Nephron (organoid): Measurements from ENCODE around the gene R3HDM4.

Source experiments
- H3K27ac Mint-ChIP-seq, 3 experiments: 2 replicates each; pipeline ENCODE4 v1.8.0; 2020; ENCODE audit warnings: mixed read lengths in 3 of 3, mild to moderate bottlenecking in 2 of 3, moderate library complexity in 1 of 3
- H3K27me3 Mint-ChIP-seq: 2 replicates; pipeline ENCODE4 v1.8.0; 2021; ENCODE audit warnings: low read depth, mild to moderate bottlenecking, moderate library complexity, mixed read lengths
- H3K36me3 Mint-ChIP-seq: 2 replicates; pipeline ENCODE4 v1.8.0; 2020; ENCODE audit warnings: low read depth, mixed read lengths
- H3K4me1 Mint-ChIP-seq: 2 replicates; pipeline ENCODE4 v1.8.0; 2020; ENCODE audit warnings: mixed read lengths
- H3K4me3 Mint-ChIP-seq, 3 experiments: 2 replicates each; pipeline ENCODE4 v1.8.0; 2020; ENCODE audit warnings: mild to moderate bottlenecking in 3 of 3, mixed read lengths in 3 of 3, moderate library complexity in 2 of 3
- H3K9me3 Mint-ChIP-seq: 2 replicates; pipeline ENCODE4 v1.8.0; 2020; ENCODE audit warnings: mixed read lengths
- CTCF ChIP-seq, 3 experiments: fragments of 200-600 bp; sonication (generic); IDR thresholded peaks; one replicate each; pipeline ENCODE4 v1.5.0; 2021; ENCODE audit warnings: antibody characterized with exemption in 3 of 3; ENCODE audit not compliant: unreplicated experiment in 3 of 3

R3HDM4 gene

DNA sequence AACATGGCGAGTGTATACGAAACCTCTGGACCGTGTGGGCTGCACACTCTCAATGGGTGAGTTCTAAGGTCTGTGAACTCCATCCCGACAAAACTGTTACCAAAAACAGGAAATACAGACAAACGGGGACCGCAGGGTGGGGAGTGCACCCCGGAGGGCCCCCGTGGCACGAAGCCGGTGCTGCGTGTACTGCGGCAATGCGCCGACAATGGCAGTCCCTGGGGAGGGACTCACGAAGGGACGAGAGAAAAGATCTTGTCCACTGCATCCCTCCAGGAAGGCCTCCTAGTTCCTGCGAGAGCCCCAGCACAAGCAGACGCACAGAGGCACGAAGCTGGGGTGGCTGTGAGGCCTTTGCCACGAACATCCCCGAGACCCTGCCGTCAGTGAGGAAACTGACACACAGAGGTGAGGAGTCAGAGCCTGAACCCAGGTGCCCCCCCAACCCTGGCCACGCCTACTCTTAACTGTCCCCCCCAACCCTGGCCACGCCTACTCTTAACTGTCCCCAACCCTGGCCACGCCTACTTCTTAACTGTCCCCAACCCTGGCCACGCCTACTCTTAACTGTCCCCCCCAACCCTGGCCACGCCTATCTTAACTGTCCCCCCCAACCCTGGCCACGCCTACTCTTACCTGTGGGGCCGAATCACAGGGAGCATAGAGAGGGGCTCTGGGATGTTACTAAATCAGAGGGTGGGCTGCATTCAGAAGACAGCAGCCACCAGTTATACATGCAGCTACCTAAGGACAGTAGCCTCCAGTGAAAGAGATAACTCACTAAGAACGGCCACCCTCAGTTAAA, 24.2 kb downstream of the R3HDM4 start:
- Mint-ChIP-seq H3K9me3 (no peaks in the 10 kb centered on the region), H3K4me1 (peaks cover 5% of the 10 kb centered on the region), H3K4me3 (peak overlapping the region; percentile 61 to 84 (median 82)), H3K27ac (peak overlapping the region in 1 of 3 experiments; percentile 13), H3K36me3 (peaks cover 22% of the 10 kb centered on the region), H3K27me3 (no peaks in the 10 kb centered on the region)
- TF ChIP-seq CTCF (IDR thresholded peaks at IDR 0.05; ENCODE audit: unreplicated experiment in 3 of 3): no peak

DNA sequence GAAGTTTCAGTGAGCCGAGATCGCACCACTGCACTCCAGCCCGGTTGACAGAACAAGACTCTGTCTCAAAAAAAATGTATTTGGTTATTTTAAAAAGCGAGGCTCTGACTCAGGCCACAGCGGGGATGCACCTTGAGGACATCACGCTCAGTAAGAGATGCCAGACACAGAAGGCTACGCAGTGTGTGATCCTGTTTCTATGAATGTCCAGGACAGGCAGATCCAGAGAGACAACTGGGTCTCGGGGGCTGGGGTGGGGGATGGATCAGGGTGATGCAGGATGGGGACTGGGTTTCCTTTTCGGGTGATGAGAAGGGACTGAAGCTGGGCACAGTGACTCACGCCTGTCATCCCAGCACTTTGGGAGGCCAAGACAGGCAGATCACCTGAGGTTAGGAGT, 25.4 kb downstream of the R3HDM4 start:
- no peak for TF ChIP-seq CTCF (IDR thresholded peaks at IDR 0.05; ENCODE audit: unreplicated experiment in 3 of 3)
- Mint-ChIP-seq H3K36me3 (peaks cover 22% of the 10 kb centered on the region), H3K9me3 (no peaks in the 10 kb centered on the region), H3K4me3 (peak overlapping the region in 1 of 3 experiments; percentile 26), H3K4me1 (no peaks in the 10 kb centered on the region), H3K27ac (no peak overlapping the region), H3K27me3 (no peaks in the 10 kb centered on the region)

DNA sequence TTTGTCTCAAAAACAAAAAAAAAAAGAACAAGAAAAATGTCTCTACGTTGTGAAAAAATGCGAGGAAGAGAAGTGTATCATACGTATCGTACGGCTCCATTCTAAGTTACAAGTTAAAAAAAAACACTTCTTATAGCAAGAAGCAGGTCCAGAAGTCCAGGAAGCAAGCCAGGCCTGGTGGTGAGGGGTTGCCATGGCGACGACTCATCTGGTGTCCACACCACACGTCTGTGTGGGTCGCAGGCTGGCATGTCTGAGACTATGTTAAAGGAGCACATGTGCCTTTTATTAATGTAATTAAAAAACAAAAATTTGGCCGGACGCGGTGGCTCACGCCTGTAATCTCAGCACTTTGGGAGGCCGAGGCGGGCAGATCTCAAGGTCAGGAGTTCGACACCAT, 25.9 kb downstream of the R3HDM4 start:
- Mint-ChIP-seq H3K4me3 (peak overlapping the region in 1 of 3 experiments; percentile 9), H3K36me3 (peaks cover 26% of the 10 kb centered on the region), H3K9me3 (no peaks in the 10 kb centered on the region), H3K27ac (peak overlapping the region in 1 of 3 experiments; percentile 57), H3K27me3 (no peaks in the 10 kb centered on the region), H3K4me1 (no peaks in the 10 kb centered on the region)
- TF ChIP-seq CTCF (IDR thresholded peaks at IDR 0.05; ENCODE audit: unreplicated experiment in 3 of 3): no peak

- peaks cover 40% of the 10 kb centered on the region for H3K36me3 Mint-ChIP-seq
- H3K9me3 Mint-ChIP-seq: no peaks in the 10 kb centered on the region
- H3K4me1 Mint-ChIP-seq: no peaks in the 10 kb centered on the region
- H3K27ac Mint-ChIP-seq: no peak overlapping the region
- H3K27me3 Mint-ChIP-seq: no peaks in the 10 kb centered on the region
- no peak for TF ChIP-seq CTCF (IDR thresholded peaks at IDR 0.05; ENCODE audit: unreplicated experiment in 3 of 3)
- no peak overlapping the region for H3K4me3 Mint-ChIP-seq
Observed at GRCh38 chr19:885536-886224, 27.3 kb downstream of the R3HDM4 start.

DNA sequence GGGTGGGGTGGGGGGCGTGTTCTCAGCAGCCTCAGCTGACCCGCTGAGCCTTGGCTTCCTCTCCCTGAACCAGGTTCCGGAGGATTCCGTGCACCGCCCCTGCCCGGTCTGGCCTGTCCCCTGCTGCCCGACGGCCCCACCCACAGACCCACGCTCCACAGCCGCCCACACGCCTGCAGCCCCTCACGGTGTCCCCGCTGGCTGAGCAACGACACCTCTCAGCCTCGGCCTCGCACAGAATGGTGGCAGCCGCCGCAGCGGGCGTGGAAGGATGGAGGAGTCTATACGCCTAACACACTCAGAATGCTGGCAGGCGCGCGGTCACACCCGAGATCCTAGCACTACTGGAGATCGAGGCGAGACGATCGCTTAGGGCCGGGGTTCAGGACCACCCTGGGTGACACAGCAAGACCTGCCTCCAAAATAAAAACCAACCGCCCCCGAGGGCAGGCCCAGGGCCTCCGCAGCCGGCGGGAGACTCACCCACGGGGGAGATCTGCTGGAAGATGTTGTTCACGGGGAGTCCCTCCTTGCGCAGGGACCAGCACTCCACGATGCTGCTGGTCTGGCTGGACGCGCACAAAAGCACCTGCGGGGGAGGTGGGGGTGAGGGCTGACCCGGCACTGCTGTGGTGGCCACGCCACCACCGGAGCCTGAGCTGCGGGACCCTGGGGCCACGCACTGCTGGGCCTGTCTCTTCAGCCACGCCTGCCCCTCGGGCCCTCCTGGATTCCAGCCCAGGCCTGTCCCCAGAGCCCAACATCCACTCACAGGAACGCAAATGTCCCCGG, 28.4 kb downstream of the R3HDM4 start:
- Mint-ChIP-seq H3K36me3 (peaks cover 39% of the 10 kb centered on the region), H3K27ac (no peak overlapping the region), H3K4me3 (no peak overlapping the region), H3K9me3 (no peaks in the 10 kb centered on the region), H3K4me1 (no peaks in the 10 kb centered on the region), H3K27me3 (no peaks in the 10 kb centered on the region)
- no peak for TF ChIP-seq CTCF (IDR thresholded peaks at IDR 0.05; ENCODE audit: unreplicated experiment in 3 of 3)
